Ectodermal cell (in vitro differentiated cells): ENCODE results near the gene PSMD3.
"Not testable (repeated sequence)": the region's sequence is repeated elsewhere in the genome, so short reads cannot be mapped to it uniquely, and the experiment has no call there.

Source experiments
- H3K27ac ChIP-seq: 2 replicates; pipeline ENCODE4 v1.7.0; 2013; ENCODE audit warnings: mild to moderate bottlenecking, low read depth, low read length; ENCODE audit not compliant: insufficient read depth, poor library complexity, severe bottlenecking
- H3K27me3 ChIP-seq: 2 replicates; pipeline ENCODE4 v1.7.0; 2013; ENCODE audit warnings: mild to moderate bottlenecking, low read length; ENCODE audit not compliant: insufficient read depth, control insufficient read depth, poor library complexity, severe bottlenecking
- H3K36me3 ChIP-seq: one replicate; pipeline ENCODE4 v1.7.0; 2013; ENCODE audit warnings: low read length; ENCODE audit not compliant: control insufficient read depth, insufficient read depth
- H3K4me1 ChIP-seq: one replicate; pipeline ENCODE4 v1.7.0; 2013; ENCODE audit warnings: low read length; ENCODE audit not compliant: control insufficient read depth, insufficient read depth
- H3K4me3 ChIP-seq: 2 replicates; pipeline ENCODE4 v1.7.0; 2013; ENCODE audit warnings: low read depth, low read length, control low read depth; ENCODE audit not compliant: insufficient read depth
- H3K9me3 ChIP-seq: 2 replicates; pipeline ENCODE4 v1.7.0; 2013; ENCODE audit warnings: mild to moderate bottlenecking, low read length, moderate library complexity; ENCODE audit not compliant: control insufficient read depth
- WGBS, 2 experiments: methylation state at CpG; one replicate each; pipeline ENCODE4 v1.1.7; 2013; ENCODE audit warnings: missing lambda C conversion rate in 2 of 2; 5-methylcytosine and 5-hydroxymethylcytosine counted together

The PSMD3 gene

GRCh38 chr17:39996162-39996561 is 15.6 kb downstream of the PSMD3 start:
- Histone ChIP-seq H3K27ac (no peak overlapping the region), H3K9me3 (no peaks in the 10 kb centered on the region), H3K4me1 (no peaks in the 10 kb centered on the region), H3K36me3 (peaks cover 53% of the 10 kb centered on the region), H3K27me3 (no peaks in the 10 kb centered on the region), H3K4me3 (no peak overlapping the region)
- WGBS, 2 experiments = 93 to 95% methylated on average over 8 of the region's 8 CpGs

- no peaks in the 10 kb centered on the region for H3K4me1 ChIP-seq
- peaks cover 52% of the 10 kb centered on the region for H3K36me3 ChIP-seq
- H3K9me3 ChIP-seq = no peaks in the 10 kb centered on the region
- H3K4me3 ChIP-seq = no peak overlapping the region
- no peak overlapping the region for H3K27ac ChIP-seq
- H3K27me3 ChIP-seq = no peaks in the 10 kb centered on the region
- WGBS, 2 experiments = 88 to 90% methylated on average over 6 of the region's 6 CpGs
These were observed 16.2 kb downstream of the PSMD3 start for GRCh38 chr17:39996800-39997199.

GRCh38 chr17:39997543-39997942 is 16.9 kb downstream of the PSMD3 start:
- Histone ChIP-seq H3K27ac (no peak overlapping the region), H3K36me3 (peaks cover 46% of the 10 kb centered on the region), H3K27me3 (no peaks in the 10 kb centered on the region), H3K4me1 (no peaks in the 10 kb centered on the region), H3K9me3 (no peaks in the 10 kb centered on the region), H3K4me3 (no peak overlapping the region)
- WGBS, 2 experiments = 96 to 97% methylated on average over 4 of the region's 4 CpGs

- Histone ChIP-seq H3K4me3 (no peak overlapping the region), H3K4me1 (no peaks in the 10 kb centered on the region), H3K36me3 (peaks cover 32% of the 10 kb centered on the region), H3K27me3 (no peaks in the 10 kb centered on the region), H3K9me3 (no peaks in the 10 kb centered on the region), H3K27ac (no peak overlapping the region)
- 94 to 95% methylated on average over 4 of the region's 4 CpGs for WGBS, 2 experiments
These were observed 18.5 kb downstream of the PSMD3 start for GRCh38 chr17:39999067-39999466.

- Histone ChIP-seq H3K27ac (no peak overlapping the region), H3K36me3 (peaks cover 21% of the 10 kb centered on the region)
- 93 to 95% methylated on average over 6 to 7 of the region's 7 CpGs for WGBS, 2 experiments
These were observed 19.6 kb downstream of the PSMD3 start for GRCh38 chr17:40000161-40000560.

GRCh38 chr17:40001335-40001734 is 20.7 kb downstream of the PSMD3 start:
- not testable (repeated sequence) for H3K9me3 ChIP-seq

More at GRCh38 chr17:40000161-40000560, 19.6 kb downstream of the PSMD3 start:
- H3K4me1 ChIP-seq = no peaks in the 10 kb centered on the region
- no peaks in the 10 kb centered on the region for H3K27me3 ChIP-seq
- no peak overlapping the region for H3K4me3 ChIP-seq
- H3K9me3 ChIP-seq = no peaks in the 10 kb centered on the region

GRCh38 chr17:40004072-40004471 is 23.5 kb downstream of the PSMD3 start:
- H3K4me1 ChIP-seq = no peaks in the 10 kb centered on the region
- H3K9me3 ChIP-seq = no peaks in the 10 kb centered on the region
- no peaks in the 10 kb centered on the region for H3K36me3 ChIP-seq
- 94 to 95% methylated on average over 9 of the region's 9 CpGs for WGBS, 2 experiments
- no peaks in the 10 kb centered on the region for H3K27me3 ChIP-seq
- no peak overlapping the region for H3K4me3 ChIP-seq
- H3K27ac ChIP-seq = no peak overlapping the region

More at GRCh38 chr17:40001335-40001734, 20.7 kb downstream of the PSMD3 start:
- peaks cover 11% of the 10 kb centered on the region for H3K36me3 ChIP-seq
- H3K4me1 ChIP-seq, H3K4me3 ChIP-seq, H3K27ac ChIP-seq, H3K27me3 ChIP-seq: not testable (repeated sequence)
- 85 to 92% methylated on average over 8 of the region's 8 CpGs for WGBS, 2 experiments

- 92 to 93% methylated on average over 7 of the region's 7 CpGs for WGBS, 2 experiments
- H3K4me3 ChIP-seq = no peak overlapping the region
- no peaks in the 10 kb centered on the region for H3K9me3 ChIP-seq
- H3K4me1 ChIP-seq = no peaks in the 10 kb centered on the region
- no peaks in the 10 kb centered on the region for H3K36me3 ChIP-seq
- H3K27me3 ChIP-seq = no peaks in the 10 kb centered on the region
- H3K27ac ChIP-seq = no peak overlapping the region
These were observed 24.1 kb downstream of the PSMD3 start for GRCh38 chr17:40004712-40005111.

GRCh38 chr17:40005520-40005919 is 24.9 kb downstream of the PSMD3 start:
- Histone ChIP-seq H3K27ac (no peak overlapping the region), H3K4me1 (no peaks in the 10 kb centered on the region), H3K36me3 (no peaks in the 10 kb centered on the region), H3K4me3 (no peak overlapping the region), H3K9me3 (no peaks in the 10 kb centered on the region), H3K27me3 (no peaks in the 10 kb centered on the region)
- 92% methylated on average over 6 of the region's 6 CpGs for WGBS, 2 experiments

- peaks cover 11% of the 10 kb centered on the region for H3K4me1 ChIP-seq
- not testable (repeated sequence) for H3K9me3 ChIP-seq, H3K4me3 ChIP-seq, H3K27me3 ChIP-seq, H3K36me3 ChIP-seq, H3K27ac ChIP-seq
- 94 to 96% methylated on average over 38 of the region's 38 CpGs for whole genome bisulfite sequencing, 2 experiments
These were observed 30.4 kb downstream of the PSMD3 start for GRCh38 chr17:40010946-40011500.
